ENCODE data around the gene CPSF4L. TPM values are rescaled to one million over a fixed set of nuclear protein-coding genes. Genes with fewer than 3 reads are reported as not detected.

The CPSF4L gene
- total RNA-seq, 1 experiment from 2014 or later = not detected

DNA sequence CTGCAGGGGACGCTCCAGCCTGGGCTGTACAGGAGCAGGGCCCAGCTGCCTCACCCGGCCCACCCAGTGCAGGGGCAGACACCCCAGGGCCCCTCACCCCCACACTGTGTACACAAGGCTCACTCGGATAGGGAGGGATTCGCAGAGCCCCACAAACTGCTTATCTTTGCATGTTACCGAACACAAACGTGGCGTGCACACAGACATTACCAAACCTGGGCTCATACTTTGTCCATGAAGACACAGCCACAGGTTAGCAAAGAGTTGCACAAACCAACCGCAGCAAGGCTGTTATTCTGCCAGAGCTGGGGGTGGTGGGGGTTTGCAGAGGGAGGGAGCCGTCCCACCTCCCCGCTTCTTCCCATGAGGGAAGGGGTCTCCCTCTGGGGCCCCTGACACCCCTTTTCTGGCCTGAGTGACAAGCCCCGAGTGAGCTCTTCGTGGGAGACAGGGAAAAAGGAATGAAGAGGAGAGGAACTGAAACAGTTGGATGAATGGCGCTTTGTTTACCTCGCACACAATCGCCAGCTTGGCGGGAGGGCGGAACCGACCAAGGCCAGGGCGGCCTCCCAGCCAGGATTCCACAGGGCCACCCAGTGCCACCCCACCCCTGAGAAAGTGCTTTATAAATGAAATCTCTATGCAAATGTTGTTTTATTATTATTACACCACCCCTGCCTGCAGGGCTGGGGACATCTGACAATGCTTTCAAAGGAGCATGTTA is 434 bp upstream of the CPSF4L start:
- Histone ChIP-seq H3K9me3 (no peaks in the 10 kb centered on the region), H3K27me3 (no peaks in the 10 kb centered on the region), H3K4me3 (no peak overlapping the region), H3K36me3 (no peaks in the 10 kb centered on the region)
- no peak for DNase-seq

DNA sequence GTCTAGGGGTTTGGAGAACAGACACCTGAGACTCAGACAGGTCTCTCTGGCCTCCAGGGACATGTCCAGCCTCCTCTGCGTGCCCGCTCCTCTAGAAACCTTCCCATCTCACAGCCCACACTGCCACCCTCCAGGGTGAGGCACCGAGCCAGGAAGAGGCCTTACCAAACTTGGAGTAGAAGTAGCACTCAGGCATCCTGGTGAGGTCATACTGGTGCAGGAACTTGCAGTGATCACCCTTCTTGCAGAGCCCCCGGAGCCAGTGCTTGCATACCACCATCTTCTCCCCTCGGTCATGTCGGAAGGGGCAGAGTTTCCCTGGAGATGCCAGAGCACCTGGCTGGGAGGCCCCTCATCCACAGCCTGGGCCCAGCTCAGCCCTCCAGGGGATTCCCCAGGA is 4.2 kb downstream of the CPSF4L start:
- Histone ChIP-seq H3K36me3 (no peaks in the 10 kb centered on the region), H3K27me3 (no peaks in the 10 kb centered on the region), H3K4me3 (no peak overlapping the region), H3K9me3 (no peaks in the 10 kb centered on the region)
- DNase-seq = peak; percentile 25

DNA sequence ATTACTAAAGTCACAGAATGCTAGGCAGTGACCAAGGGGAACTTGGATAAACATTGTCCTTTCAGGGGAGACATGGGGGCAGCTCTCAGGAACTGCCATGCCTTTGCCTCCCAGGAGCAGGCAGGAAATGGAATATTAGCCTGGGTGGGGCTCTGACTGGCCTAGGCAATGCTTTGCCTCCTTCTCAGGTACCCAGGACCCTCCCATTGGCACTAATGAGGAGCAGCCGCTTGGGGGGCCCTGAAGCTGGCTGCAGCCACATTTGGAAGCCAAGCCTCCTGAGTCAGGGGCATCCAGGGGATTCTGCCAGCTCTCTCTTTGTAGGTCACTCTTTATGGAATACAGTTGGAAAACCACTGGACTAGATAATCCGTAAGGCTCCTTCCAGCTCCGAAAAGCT is 5.5 kb downstream of the CPSF4L start:
- Histone ChIP-seq H3K9me3 (no peaks in the 10 kb centered on the region), H3K27me3 (no peaks in the 10 kb centered on the region), H3K36me3 (no peaks in the 10 kb centered on the region), H3K4me3 (no peak overlapping the region)
- no peak for DNase-seq

DNA sequence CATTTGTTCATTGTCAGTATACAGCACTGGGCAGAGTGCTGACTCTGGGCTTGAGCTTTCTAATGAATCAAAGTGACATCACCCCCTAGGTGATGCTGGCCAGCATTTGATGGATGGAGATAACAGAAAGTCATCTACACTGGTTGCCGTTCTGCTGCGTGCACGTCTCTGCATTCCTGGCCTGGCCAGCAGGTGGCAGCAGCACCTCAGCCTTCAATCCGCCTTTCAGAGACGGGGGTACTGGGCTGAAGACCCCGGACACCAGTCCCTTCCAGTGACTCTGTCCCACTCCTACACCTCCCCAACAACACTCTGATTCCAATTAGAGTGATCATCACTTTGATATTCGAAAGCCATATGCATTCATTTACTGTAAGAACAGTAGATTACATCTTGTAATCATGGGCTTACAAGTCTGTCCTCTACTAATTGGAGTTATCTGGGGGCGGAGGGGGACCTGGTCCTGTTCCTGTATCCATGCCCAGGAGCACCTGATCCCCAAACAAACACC is 6.0 kb downstream of the CPSF4L start:
- Histone ChIP-seq H3K27me3 (no peaks in the 10 kb centered on the region), H3K36me3 (no peaks in the 10 kb centered on the region), H3K9me3 (no peaks in the 10 kb centered on the region), H3K4me3 (no peak overlapping the region)
- DNase-seq = peak; percentile 42

DNA sequence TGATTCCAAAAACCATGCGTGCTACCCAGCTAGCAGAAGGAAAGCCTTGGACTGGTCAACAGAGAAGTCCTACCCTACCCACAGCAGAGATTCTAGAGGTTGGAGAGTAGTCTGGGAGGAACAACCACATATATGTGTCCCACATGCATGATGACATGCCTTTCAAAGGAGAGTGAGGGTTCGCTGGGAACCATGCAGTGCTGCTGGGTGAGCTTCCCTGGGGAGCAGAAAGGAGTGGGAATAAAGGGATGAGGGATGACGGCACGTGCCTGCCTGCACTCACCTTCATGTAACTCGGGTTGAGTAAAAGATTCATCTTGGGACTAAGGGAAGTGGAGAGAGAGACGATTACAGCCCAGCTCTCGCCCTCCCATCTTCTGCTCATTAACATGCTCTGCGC is 9.8 kb downstream of the CPSF4L start:
- Histone ChIP-seq H3K9me3 (no peaks in the 10 kb centered on the region), H3K36me3 (no peaks in the 10 kb centered on the region), H3K4me3 (no peak overlapping the region), H3K27me3 (no peaks in the 10 kb centered on the region)
- DNase-seq = no peak

DNA sequence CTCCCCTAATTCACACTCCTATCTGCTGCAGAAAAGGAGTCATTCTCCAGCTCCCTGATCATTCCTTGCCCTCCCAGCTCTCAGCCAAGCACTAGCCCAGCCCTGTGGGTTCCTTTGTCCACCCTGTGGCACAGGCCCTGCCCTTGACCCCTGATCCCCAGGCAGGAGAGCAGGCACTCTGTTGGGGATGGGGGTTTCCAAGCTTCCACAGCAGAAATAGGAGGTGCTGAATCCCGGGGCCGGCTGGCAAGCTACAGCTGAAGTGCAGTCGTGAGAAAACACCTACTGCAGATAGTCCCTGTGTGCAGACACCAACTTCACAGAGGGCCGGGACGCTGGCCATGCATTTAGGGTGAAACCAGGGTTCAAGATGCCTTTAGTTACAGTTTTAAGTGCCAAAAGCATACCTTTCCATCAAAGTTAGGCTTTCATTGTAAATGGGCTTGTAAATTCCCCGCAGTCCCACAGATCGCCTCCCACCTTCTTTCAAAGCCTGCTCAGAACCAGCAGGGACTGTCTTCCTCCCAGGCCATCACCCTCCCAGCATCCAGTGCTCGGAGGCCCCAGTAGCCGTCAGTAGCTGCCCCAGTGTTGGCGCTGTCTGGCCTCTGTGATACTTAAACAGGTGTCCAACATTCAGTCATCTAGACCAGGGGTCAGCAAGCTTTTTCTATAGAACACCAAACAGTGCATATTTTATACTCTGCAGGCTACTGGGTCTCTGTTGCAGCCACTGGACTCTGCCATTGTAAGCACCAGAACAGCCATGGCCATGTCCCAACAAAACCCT is 10.6 kb downstream of the CPSF4L start:
- Histone ChIP-seq H3K9me3 (no peaks in the 10 kb centered on the region), H3K27me3 (no peaks in the 10 kb centered on the region), H3K4me3 (no peak overlapping the region), H3K36me3 (no peaks in the 10 kb centered on the region)
- no peak for DNase-seq

DNA sequence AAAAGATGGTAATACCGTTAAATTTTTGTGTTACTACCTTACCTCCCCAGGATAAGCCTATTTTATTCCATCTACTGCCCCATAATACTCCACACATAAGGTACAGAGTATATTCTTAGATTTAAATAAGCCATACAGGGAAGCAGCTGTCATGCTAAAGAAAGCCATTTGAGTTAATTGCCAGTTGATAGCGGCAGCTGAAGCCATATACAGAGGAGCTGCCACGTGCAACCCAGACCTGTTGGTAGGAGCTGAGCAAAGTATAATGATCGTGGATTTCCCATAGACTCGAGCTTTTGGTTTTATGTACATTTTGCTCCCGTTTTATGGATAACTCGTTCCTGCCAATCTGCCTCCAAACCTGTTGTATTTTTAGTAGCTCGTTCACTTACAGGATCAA is 12.0 kb downstream of the CPSF4L start:
- DNase-seq = no peak
- peaks cover 2% of the 10 kb centered on the region; the same call in 1 of the 2 replicates for H3K36me3 ChIP-seq
- no peaks in the 10 kb centered on the region for H3K27me3 ChIP-seq
- H3K9me3 ChIP-seq = no peaks in the 10 kb centered on the region
- no peak overlapping the region for H3K4me3 ChIP-seq

DNA sequence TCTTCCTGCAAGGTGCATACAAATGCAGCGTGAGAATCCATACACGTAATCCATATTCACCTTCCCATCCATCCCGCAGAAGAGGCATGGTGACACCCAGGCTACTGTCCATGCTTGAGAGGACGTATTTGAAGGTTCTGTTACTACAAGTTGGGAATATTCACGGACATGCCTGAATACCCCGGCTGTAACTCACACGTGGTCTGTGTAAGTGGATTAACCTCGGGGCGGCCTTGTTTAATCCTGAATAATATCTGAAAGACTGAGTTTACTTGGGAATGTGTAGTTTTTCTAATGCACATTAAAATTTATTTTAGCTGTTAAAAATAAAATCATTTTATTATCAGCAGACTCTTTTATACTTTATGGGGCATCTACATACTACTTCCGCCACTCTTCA is 13.1 kb downstream of the CPSF4L start:
- Histone ChIP-seq H3K27me3 (no peaks in the 10 kb centered on the region), H3K36me3 (peaks cover 8% of the 10 kb centered on the region), H3K9me3 (no peaks in the 10 kb centered on the region), H3K4me3 (no peak overlapping the region)
- DNase-seq = no peak

DNA sequence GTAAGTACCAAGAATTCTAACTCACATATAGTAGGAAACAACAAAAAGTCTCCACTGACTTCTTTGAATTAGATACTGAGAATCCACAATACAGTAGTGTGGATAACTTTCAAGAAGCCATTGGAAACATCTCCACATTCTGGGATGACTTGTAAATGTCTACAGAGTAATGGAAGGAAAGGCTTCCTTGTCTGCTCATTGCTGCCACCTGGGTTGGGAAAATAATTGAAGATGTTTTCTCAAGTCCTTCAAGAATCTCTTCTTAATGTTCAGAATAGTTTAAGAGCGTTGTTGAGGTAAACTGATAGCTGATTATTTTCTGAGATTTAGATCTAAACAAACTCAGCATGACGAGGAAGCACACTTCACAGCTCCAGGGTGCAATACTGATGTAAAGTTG is 14.0 kb downstream of the CPSF4L start:
- Histone ChIP-seq H3K4me3 (no peak overlapping the region), H3K27me3 (no peaks in the 10 kb centered on the region), H3K9me3 (no peaks in the 10 kb centered on the region), H3K36me3 (peaks cover 8% of the 10 kb centered on the region)
- DNase-seq = no peak

DNA sequence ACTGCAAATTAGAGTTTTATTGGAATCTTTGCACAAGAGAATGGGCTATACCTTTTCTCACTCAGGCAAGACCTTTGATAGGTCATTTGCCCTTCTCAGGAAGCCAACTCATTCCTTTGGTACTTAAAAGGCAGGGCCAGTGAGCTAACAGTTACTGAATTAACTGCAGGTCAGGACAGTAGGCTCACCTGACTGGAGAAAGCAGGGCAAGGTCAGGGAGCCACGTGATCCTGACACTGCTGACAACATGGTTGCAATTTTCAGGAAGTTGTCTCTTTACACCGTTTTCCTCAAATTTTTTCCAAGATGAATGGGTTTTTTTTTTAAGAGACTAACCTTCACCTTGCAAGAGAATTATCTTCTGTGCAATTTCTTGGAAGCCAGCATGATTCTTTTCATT is 21.1 kb downstream of the CPSF4L start:
- DNase-seq = no peak
- peaks cover 58% of the 10 kb centered on the region for H3K36me3 ChIP-seq
- no peaks in the 10 kb centered on the region for H3K27me3 ChIP-seq
- H3K9me3 ChIP-seq = no peaks in the 10 kb centered on the region
- no peak overlapping the region for H3K4me3 ChIP-seq

DNA sequence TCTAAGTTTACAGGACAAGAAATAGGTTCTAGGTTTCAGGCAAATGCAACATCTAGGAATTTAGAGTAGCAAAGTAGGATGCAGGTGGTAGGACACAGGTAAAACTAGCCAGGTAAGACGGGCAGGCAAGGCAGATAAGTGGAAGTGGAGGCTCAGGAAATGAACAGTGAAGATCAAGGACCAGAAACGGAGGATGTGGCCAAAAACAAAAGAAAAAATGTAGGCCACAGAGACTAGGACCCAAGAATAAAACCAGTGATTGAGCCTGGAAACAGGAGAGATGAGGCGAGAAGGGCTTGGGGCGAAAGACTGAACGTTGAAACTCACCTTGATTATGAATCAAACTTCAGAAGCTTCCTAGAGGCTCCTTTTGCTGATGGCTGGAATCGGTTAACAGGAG is 24.0 kb downstream of the CPSF4L start:
- H3K27me3 ChIP-seq = no peaks in the 10 kb centered on the region
- no peak for DNase-seq
- H3K9me3 ChIP-seq = no peaks in the 10 kb centered on the region; the same call in 1 of the 2 replicates
- no peak overlapping the region for H3K4me3 ChIP-seq
- H3K36me3 ChIP-seq = peaks cover 63% of the 10 kb centered on the region

DNA sequence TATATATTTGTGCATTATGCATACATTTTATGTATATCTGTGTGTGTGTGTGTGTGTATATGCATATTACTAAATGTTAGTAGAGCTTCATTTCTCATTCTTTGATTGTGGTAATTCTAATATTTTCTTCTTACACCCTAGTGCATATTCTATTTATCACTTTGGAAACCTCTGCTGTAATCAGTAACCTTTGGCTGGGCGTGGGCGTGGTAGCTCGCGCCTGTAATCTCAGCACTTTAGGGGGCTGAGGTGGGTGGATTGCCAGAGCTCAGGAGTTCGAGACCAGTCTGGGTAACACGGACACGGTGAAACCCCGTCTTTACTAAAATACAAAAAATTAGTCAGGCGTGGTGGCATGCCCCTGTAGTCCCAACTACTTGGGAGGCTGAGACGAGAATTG is 26.9 kb downstream of the CPSF4L start:
- Histone ChIP-seq H3K9me3 (no peaks in the 10 kb centered on the region; the same call in 1 of the 2 replicates), H3K4me3 (no peak overlapping the region), H3K27me3 (no peaks in the 10 kb centered on the region), H3K36me3 (peaks cover 51% of the 10 kb centered on the region)
- DNase-seq = no peak

DNA sequence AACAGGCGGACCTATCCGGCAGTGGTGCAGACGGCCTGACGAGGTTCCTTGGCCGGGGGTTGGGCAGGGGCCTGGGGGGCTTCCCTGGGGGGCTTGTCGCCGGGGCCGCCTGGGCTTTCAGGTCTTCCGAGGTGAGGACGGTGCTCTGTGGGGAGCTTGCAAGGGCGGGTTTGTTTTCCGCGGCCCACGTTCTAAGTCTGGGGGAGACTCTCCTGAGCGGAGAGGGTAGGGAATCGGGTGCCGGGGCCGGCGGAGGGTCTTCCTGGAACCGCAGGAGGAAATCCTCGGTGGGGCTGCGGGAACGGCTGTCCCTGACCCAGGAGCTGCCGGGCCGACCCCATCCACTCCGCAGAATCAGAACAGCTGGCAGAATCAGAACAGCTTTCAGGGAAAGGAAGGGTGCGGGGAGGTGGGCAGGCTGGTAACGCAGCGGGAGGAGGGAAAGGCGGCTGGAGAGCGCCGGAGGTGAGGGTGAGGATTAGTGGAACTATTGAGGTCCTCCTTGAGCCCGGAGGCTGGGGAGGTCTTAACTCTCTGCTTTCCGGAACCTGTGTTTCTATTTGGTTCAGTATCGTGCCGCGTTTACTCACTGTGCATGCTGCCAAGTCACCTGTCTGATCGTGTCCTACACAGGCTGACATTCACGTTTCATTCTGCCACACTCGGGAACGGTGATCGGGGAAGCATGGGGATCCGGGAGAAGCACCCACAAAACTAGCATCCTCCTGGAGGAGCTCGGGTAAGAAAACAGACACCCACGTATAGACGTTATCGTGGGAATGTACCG is 28.9 kb downstream of the CPSF4L start:
- Histone ChIP-seq H3K36me3 (peaks cover 40% of the 10 kb centered on the region), H3K27me3 (no peaks in the 10 kb centered on the region), H3K4me3 (peak overlapping the region; percentile 89), H3K9me3 (no peaks in the 10 kb centered on the region; the same call in 1 of the 2 replicates)
- peak; percentile 28 for DNase-seq

DNA sequence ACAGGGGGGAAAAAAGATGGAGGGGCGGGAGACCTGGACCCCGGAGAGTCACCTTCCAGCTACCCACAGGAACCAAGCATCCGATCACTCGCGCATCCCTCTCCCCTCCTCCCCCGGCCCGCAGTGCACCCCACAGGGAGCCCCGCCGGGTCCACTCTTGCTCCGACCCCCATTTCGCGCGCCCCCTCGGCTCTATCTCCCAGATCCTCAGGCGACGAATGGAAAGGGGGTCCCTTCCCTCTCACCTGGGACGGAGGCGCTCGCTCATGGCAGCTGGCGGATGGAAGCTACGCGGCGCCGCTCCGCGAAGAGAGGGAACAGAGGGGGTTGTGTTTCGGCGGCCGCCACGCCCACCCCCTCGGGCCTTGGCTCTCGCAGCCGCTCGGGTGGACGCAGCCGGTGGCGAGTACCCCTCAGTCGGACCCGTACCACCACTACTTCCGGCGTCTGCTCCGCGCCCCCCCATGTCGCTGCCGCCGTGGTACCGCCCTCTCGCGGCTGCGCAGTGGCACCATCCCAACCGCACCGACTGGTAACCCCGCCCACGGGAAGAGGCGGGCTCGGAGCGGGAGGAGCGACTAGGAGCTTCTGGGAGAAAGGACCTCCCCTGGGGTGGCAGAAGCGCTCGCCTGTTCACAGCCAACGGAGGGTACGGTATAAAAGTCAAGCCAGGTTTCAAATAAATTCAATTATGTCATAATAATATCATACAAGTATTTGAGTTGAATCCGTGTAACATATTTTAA is 29.7 kb downstream of the CPSF4L start:
- H3K4me3 ChIP-seq = peak overlapping the region; percentile 89
- no peaks in the 10 kb centered on the region; the same call in 1 of the 2 replicates for H3K9me3 ChIP-seq
- peaks cover 35% of the 10 kb centered on the region for H3K36me3 ChIP-seq
- no peaks in the 10 kb centered on the region for H3K27me3 ChIP-seq
- peak; percentile 95 for DNase-seq

DNA sequence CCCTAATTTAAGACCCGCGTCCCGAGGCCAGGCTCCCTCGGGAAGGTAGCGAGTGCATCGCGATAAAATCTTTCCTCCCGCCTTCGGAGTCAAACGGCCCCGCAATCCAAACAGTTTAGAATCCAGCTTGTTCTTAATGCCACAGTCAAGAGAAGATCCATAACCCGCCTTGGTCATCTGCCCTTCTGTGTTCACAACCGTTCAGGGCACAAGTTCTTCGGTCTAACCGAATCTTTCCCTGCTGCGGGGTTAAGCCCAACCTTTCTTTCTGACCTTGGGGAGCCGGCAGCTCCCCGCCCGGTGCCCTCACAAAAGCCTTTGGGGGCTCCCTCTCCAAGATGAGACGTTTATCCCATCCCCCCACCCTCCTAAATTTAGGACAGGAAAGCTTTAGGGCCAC is 30.3 kb downstream of the CPSF4L start:
- Histone ChIP-seq H3K4me3 (peak overlapping the region; percentile 89), H3K36me3 (peaks cover 35% of the 10 kb centered on the region), H3K9me3 (no peaks in the 10 kb centered on the region; the same call in 1 of the 2 replicates), H3K27me3 (no peaks in the 10 kb centered on the region)
- peak; percentile 8 for DNase-seq

DNA sequence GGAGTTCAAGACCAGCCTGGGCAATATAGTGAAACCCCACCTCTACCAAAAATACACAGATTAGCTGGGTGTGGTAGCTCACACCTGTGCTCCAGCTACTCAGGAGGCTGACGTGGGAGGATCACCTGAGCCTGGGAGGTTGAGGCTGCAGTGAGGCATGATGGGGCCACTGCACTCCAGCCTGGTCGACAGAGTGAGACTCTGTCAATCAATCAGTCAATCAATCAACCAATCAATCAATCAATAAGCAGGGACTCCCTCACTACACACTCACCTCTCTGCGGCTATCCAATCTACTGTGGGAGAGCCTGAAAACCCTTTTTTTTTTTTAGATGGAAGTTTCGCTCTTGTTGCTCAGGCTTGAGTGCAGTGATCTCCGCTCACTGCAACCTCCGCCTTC is 31.6 kb downstream of the CPSF4L start:
- H3K4me3 ChIP-seq = no peak overlapping the region

More for the DNA sequence above, 31.6 kb downstream of the CPSF4L start:
- Histone ChIP-seq H3K27me3 (no peaks in the 10 kb centered on the region), H3K9me3 (no peaks in the 10 kb centered on the region; the same call in 1 of the 2 replicates), H3K36me3 (peaks cover 22% of the 10 kb centered on the region)
- DNase-seq = no peak

All from MG63 (cell line).